HT1080 (cell line): ENCODE results near the gene PDS5A. TPM values are rescaled to one million over a fixed set of nuclear protein-coding genes. Genes with fewer than 3 reads are reported as not detected.

Experiments used
- small RNA-seq: library from RNA; depleted of rRNA; stranded (forward); fragments of <200 nt; gene quantifications from one replicate; pipeline ENCODE3, GENCODE V24; 2014
- total RNA-seq: library from RNA; depleted of rRNA; stranded (reverse); fragments of >200 nt; shearing (Covaris generic); gene quantifications from 2 replicates; pipeline ENCODE4 v1.2.3, GENCODE V29; 2014; rRNA removed

Gene PDS5A
- total RNA-seq, 1 experiment from 2014 or later, result 50.3 TPM

Small RNAs within 50 kb of the gene (small RNA-seq; reads per million reads assigned to genes)
- not detected for gene RNA5SP159

Other genes with a start within 250 kb of the PDS5A start
- 4.1 and 4.5 TPM in 2 replicates for gene N4BP2, start 78.9 kb upstream of the PDS5A start, total RNA-seq
- gene RHOH, start 219.1 kb upstream of the PDS5A start, total RNA-seq, result not detected in 2 replicates